22Rv1 (cell line): ENCODE results near the gene MAGI2.

ENCODE experiments used
- ZFX ChIP-seq: fragments of 450-650 bp; IDR thresholded peaks from 2 replicates; pipeline ENCODE4 v1.6.1; 2017; ENCODE audit warnings: antibody characterized with exemption, borderline replicate concordance
- TF ChIP-seq, protein P1 (sequence below): fragments of 450-650 bp; IDR thresholded peaks from 2 replicates; pipeline ENCODE4 v1.5.1; 2017; ENCODE audit warnings: mild to moderate bottlenecking

DNA sequence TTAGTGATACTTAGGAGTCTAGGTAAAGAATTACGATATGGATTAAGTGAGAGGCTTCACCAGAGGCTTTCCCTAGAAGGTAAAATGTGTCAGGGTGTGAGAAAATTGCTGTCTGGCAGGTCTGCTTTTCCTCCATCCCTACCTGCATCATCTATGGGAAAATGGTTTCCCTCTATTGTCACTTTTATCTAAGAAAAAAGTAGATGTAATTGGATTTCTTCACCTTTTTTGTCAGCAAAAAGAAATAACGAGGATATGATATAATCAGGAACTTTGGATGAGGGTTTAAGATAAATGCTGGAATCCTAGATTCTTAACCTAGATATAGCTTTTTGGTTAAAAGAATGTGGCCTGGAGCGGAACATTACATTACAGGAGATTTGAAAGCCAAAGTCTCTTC is 146.1 kb downstream of the MAGI2 start:
- TF ChIP-seq, protein P1, sequence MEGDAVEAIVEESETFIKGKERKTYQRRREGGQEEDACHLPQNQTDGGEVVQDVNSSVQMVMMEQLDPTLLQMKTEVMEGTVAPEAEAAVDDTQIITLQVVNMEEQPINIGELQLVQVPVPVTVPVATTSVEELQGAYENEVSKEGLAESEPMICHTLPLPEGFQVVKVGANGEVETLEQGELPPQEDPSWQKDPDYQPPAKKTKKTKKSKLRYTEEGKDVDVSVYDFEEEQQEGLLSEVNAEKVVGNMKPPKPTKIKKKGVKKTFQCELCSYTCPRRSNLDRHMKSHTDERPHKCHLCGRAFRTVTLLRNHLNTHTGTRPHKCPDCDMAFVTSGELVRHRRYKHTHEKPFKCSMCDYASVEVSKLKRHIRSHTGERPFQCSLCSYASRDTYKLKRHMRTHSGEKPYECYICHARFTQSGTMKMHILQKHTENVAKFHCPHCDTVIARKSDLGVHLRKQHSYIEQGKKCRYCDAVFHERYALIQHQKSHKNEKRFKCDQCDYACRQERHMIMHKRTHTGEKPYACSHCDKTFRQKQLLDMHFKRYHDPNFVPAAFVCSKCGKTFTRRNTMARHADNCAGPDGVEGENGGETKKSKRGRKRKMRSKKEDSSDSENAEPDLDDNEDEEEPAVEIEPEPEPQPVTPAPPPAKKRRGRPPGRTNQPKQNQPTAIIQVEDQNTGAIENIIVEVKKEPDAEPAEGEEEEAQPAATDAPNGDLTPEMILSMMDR: no peak
- TF ChIP-seq ZFX: no peak
